GM18511 (cell line): ENCODE measurements around the gene MED29.

Experiments
- ATAC-seq: cut with Tn5 transposase; IDR thresholded peaks from one replicate; pipeline ENCODE4 v1.9.1; 2021; ENCODE audit warnings: mild to moderate bottlenecking, moderate library complexity; ENCODE audit not compliant: unreplicated experiment

MED29 gene

DNA sequence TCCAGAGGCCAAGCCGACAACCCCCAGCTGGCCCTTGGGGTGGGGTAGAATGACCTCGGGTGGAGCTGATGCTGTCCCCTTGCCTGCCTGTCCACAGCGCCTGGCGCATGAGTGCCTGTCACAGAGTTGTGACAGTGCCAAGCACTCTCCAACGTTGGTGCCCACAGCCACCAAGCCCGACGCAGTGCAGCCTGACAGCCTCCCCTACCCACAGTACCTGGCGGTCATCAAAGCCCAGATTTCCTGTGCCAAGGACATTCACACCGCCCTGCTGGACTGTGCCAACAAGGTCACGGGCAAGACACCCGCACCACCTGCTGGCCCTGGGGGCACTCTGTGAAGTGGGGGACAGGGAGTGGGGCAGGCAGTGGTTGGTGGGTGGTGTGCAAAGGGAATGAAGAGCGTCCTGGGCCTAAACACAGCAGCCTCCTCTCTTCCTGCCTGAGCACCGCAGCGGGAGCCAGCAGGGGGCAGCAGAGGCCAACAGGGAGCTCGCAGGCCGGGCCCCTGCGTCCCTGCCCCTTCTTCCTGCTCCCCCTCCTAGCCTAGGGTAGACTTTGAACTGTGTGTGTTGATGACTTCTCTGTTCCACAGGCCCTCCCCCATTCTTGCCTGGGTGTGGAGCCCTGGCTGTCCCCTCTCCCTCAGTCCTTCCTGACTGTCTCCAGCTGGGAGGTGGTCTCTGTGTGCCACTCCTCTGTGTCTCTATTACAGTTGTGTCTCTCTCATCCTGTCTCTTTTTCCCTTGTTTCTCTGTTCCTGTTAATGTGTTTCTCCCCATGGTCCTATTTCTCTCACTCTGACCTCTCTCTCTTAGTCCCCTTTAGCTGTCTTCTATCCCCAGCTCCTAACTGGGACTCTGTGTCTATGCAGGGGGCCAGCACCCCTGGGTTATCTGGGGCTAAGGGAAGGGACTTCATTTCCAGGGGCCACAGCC is 6.5 kb downstream of the MED29 start:
- peak; percentile 47 for ATAC-seq

- no peak for ATAC-seq
Measured at GRCh38 chr19:39398297-39398864, 7.2 kb downstream of the MED29 start.

GRCh38 chr19:39399668-39400050 is 8.5 kb downstream of the MED29 start:
- ATAC-seq, result no peak

GRCh38 chr19:39400061-39400460 is 8.9 kb downstream of the MED29 start:
- no peak for ATAC-seq

DNA sequence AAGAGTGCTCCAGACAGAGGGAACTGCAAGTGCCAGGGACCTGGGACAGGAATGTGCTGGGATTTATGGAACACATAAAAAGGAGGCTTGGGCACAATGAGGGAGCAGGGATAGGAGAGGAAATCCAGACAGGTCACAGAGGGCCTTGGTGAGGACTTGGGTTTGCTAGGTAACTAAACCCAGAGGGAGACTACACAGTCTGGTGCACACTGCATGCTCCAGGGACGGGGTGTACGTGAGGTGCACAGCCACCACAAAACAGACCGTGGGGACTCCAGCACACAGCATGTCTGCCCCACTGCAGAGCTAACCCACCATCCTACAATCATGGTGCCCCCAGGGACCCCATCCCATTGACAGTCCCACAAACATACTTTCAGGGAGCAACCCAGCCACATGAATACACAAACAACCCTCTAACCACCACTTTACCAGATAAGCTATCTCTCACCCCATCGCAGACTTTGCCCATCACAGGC is 9.9 kb downstream of the MED29 start:
- peak; percentile 14 for ATAC-seq

DNA sequence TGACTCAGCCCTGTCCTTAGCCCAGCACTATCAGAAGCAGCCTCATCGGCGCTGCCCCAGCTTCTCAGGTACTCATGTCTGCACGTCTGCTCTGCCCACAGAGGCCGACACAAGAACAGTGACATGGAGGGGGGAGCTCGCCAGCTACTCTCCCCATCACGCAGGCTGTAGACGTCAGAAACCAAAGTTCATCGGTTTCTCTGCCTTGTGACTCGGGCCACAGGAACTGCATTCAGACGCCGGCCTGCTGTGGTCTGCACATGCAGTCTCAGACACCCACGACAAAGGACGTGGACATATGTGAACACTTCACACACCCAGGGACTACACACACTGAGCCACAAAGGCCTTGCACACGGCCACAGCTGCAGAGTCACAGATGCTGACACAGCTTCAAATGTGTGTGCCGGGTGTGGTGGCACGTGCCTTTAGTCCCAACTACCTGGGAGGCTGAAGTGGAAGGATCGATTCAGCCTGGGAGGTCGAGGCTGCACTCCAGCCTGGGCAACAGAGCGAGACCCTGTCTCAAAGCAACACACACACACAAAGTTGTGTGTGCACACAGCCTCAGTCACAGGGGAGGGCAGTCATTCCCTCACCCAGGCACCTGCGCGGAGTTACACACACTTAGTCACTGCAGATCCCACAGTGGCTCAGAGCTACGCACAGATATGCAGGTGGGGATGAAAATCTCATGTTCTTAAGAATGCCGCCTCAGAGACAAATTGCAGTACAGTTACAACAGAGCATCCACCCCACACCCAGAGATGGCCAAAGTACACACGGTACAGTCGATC is 10.6 kb downstream of the MED29 start:
- peak; percentile 38 for ATAC-seq

DNA sequence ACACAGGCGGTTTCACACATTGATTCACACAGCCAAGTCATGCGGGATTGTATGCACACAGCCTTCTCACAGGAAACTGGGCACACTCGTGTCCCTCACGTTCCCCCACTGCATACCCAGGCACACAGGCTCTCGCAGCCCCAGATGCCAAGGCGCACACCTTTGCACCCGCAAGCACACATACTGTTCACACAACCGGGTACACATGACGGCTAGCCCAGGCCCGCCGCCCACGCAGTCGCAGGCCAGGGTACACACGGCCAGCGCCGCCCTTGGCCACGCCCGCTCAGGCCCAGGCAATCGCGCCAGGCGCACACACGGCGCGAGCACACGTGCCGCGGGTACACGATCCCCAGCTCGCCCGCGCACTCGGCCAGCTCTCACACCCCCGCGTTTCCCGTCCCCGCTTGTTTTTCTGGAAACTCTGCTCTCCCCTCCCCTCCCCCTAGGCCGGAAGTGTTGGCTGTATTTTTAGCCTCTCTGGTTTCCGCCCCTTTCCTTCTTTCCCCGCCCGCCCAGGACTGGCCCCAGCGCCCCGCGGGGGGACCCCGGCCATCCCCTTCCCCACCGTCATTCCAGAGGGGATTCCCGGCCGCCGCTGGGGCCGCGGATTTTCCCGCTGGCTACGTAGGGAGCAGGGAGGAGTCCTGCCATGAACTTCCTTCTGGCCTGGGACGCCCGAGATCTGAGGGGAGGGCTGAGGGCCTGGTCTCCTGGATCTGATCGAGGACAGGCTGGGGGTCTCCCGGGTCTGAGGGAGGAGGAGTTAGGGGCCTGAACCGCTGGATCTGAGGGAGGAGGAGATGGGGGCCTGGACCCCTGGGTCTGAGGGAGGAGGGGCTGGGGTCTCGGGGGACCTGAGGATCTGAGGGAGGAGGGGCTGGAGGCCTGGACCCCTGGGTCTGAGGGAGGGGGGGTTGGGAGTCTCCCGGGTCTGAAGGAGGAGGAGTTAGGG is 11.4 kb downstream of the MED29 start:
- peak; percentile 22 for ATAC-seq

DNA sequence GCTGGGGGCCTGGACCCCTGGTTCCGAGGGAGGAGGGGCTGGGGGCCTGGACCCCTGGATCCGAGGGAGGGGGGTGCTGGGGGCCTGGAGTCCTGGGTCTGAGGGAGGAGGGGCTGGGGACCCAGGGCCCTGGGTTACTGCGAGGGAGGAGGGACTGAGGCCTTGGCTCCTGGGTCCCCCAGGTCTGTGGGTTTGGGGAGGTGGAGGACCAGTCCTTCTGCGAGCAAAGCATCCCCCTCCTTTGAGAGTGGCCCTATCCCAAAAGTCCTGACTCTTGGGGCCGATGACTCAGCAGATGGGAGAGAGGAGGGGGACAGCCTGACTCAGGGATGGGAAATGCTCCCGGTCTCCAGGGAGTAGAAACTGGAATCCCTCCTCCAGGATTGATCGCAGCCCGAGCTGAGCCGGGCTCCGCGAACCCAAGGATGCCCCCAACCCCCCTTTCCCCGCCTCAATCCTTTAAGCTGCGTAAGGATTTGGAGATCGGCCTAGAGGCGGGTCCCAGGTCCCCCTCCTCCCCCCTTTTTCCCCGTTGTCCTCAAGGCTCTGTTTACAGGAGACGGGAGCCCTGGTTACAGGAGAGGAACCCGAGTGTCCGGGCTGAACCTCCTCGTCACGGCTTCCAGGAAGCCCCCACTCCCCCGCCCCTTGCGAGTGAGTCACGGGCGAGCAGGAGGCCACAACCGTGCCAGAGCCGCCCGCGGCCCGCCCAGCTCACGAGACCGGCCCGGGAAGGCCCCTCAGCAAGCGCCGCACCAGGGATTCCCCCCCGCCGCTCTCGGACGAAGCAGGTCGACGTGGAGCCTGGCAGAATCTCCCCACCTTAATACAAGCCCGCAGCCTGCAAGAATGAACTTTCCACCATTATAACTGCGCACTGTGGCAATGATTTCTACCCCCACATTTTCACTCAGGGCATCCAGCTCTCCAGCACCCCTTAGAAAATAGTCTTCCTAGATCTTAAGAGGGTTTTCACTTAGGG is 12.4 kb downstream of the MED29 start:
- peak; percentile 23 for ATAC-seq

- no peak for ATAC-seq
Measured at GRCh38 chr19:39405261-39405957, 14.2 kb downstream of the MED29 start.

- no peak for ATAC-seq
Measured at GRCh38 chr19:39405958-39406655, 14.9 kb downstream of the MED29 start.

- peak; percentile 19 for ATAC-seq
Measured at GRCh38 chr19:39406656-39407409, 15.7 kb downstream of the MED29 start, which contains the start of gene ZFP36. ZFP36 (plus strand) TSS chr19:39406847; CDS start chr19:39406905, 58 bp downstream.

- ATAC-seq, result no peak
Measured at GRCh38 chr19:39407410-39407659, 16.2 kb downstream of the MED29 start.

GRCh38 chr19:39407660-39408391 is 16.6 kb downstream of the MED29 start:
- ATAC-seq, result no peak

DNA sequence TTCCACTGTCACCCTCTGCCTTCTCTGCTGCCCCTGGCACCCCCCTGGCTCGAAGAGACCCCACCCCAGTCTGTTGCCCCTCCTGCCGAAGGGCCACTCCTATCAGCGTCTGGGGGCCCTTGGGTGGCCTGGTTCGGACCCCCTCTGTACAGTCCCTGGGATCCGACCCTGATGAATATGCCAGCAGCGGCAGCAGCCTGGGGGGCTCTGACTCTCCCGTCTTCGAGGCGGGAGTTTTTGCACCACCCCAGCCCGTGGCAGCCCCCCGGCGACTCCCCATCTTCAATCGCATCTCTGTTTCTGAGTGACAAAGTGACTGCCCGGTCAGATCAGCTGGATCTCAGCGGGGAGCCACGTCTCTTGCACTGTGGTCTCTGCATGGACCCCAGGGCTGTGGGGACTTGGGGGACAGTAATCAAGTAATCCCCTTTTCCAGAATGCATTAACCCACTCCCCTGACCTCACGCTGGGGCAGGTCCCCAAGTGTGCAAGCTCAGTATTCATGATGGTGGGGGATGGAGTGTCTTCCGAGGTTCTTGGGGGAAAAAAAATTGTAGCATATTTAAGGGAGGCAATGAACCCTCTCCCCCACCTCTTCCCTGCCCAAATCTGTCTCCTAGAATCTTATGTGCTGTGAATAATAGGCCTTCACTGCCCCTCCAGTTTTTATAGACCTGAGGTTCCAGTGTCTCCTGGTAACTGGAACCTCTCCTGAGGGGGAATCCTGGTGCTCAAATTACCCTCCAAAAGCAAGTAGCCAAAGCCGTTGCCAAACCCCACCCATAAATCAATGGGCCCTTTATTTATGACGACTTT is 17.4 kb downstream of the MED29 start:
- ATAC-seq, result no peak

- no peak for ATAC-seq
Measured at GRCh38 chr19:39409208-39410016, 18.2 kb downstream of the MED29 start.
